AG09319 (cell line): ENCODE measurements around the gene TXNL1.
"Not testable (repeated sequence)": the region's sequence is repeated elsewhere in the genome, so short reads cannot be mapped to it uniquely, and the experiment has no call there.

Experiments
- DNase-seq: peaks from one replicate; pipeline ENCODE4 v3.0.0-alpha.2; 2010; ENCODE audit warnings: low read depth; ENCODE audit errors: extremely low read depth
- CTCF ChIP-seq: IDR thresholded peaks from 2 replicates; pipeline ENCODE4 v1.5.1; 2011; ENCODE audit warnings: low read depth, mild to moderate bottlenecking, inconsistent platforms, low read length, moderate library complexity

Gene TXNL1

DNA sequence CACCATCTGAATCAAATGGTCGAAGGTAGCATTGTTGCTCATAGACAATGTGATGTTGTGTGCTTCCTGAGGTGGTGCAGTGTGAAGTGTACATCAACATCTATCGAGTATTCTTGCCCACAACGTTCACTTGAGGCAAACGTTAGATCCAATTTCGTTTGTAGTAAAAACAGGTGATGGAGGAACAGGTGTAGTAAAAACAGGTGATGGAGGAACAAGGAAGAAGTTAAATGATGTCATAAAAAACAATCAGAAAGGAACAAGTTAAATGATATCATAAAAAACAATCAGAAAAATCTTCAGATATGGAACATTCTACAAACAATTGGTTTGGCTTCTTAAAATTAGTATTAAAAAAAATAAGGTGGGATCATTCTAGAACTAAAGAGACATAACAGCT, 24.1 kb upstream of the TXNL1 start:
- no peak for DNase-seq
- TF ChIP-seq CTCF, result no peak

GRCh38 chr18:56662063-56662408, 23.6 kb upstream of the TXNL1 start:
- DNase-seq, result no peak
- TF ChIP-seq CTCF, result no peak

- no peak for TF ChIP-seq CTCF
- DNase-seq, result no peak
These were observed 23.1 kb upstream of the TXNL1 start for GRCh38 chr18:56661360-56662062.

GRCh38 chr18:56660655-56661054, 22.3 kb upstream of the TXNL1 start:
- TF ChIP-seq CTCF, result no peak
- no peak for DNase-seq

GRCh38 chr18:56659111-56659510, 20.7 kb upstream of the TXNL1 start:
- no peak for DNase-seq
- TF ChIP-seq CTCF, result no peak

- no peak for DNase-seq
- TF ChIP-seq CTCF, result no peak
These were observed 19.9 kb upstream of the TXNL1 start for GRCh38 chr18:56658261-56658660.

GRCh38 chr18:56654280-56654679, 15.9 kb upstream of the TXNL1 start:
- not testable (repeated sequence) for DNase-seq

GRCh38 chr18:56652802-56653201, 14.4 kb upstream of the TXNL1 start:
- DNase-seq, result no peak
- TF ChIP-seq CTCF, result no peak
